ENCODE results near the gene GIMAP7.

GRCh38 chr7:150473902-150474301 lies 40.8 kb upstream of the GIMAP7 start:
- TF ChIP-seq, protein P1, sequence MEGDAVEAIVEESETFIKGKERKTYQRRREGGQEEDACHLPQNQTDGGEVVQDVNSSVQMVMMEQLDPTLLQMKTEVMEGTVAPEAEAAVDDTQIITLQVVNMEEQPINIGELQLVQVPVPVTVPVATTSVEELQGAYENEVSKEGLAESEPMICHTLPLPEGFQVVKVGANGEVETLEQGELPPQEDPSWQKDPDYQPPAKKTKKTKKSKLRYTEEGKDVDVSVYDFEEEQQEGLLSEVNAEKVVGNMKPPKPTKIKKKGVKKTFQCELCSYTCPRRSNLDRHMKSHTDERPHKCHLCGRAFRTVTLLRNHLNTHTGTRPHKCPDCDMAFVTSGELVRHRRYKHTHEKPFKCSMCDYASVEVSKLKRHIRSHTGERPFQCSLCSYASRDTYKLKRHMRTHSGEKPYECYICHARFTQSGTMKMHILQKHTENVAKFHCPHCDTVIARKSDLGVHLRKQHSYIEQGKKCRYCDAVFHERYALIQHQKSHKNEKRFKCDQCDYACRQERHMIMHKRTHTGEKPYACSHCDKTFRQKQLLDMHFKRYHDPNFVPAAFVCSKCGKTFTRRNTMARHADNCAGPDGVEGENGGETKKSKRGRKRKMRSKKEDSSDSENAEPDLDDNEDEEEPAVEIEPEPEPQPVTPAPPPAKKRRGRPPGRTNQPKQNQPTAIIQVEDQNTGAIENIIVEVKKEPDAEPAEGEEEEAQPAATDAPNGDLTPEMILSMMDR (IDR thresholded peaks at IDR 0.05), result no peak
- no peak for TF ChIP-seq EZH2 (IDR thresholded peaks at IDR 0.05)
- no peak for TF ChIP-seq EZH2phosphoT487 (IDR thresholded peaks at IDR 0.05)

Data from neural progenitor cell (in vitro differentiated cells).